Upper lobe of right lung (tissue), 1 donor: Measurements from ENCODE around the gene DRD2. TPM values are rescaled to one million over a fixed set of nuclear protein-coding genes. Genes with fewer than 3 reads are reported as not detected.

ENCODE experiments used
- ATAC-seq: fragments of 200-7000 bp; cut with Tn5 transposase; one replicate; pipeline ENCODE4 v1.9.1; 2020; ENCODE audit warnings: mild to moderate bottlenecking, moderate library complexity
- DNase-seq: peaks from one replicate; pipeline ENCODE4 v3.0.0-alpha.2; 2020
- H3K27ac ChIP-seq: fragments of 200-600 bp; one replicate; pipeline ENCODE4 v1.8.0; 2022
- H3K27me3 ChIP-seq: fragments of 200-600 bp; one replicate; pipeline ENCODE4 v1.8.0; 2022; ENCODE audit warnings: mild to moderate bottlenecking
- H3K36me3 ChIP-seq: fragments of 200-600 bp; one replicate; pipeline ENCODE4 v1.8.0; 2022
- H3K4me1 ChIP-seq: fragments of 200-600 bp; one replicate; pipeline ENCODE4 v1.8.0; 2022
- H3K4me3 ChIP-seq: fragments of 200-600 bp; one replicate; pipeline ENCODE4 v1.8.0; 2022; ENCODE audit warnings: mild to moderate bottlenecking
- H3K9me3 ChIP-seq: fragments of 200-600 bp; one replicate; pipeline ENCODE4 v1.8.0; 2022
- CTCF ChIP-seq: fragments of 200-600 bp; IDR thresholded peaks from one replicate; pipeline ENCODE4 v1.8.0; 2022; ENCODE audit warnings: antibody characterized with exemption
- intact Hi-C: fragments of 100-400 bp; cut with DNase I; formaldehyde crosslinking; loops from one replicate; pipeline ENCODE4 v1.11.0; 2022
- total RNA-seq: library from RNA; stranded (reverse); fragmentation: NEBNext Ultra II Directional; extraction: Animal tissue kit (Norgen Biotek cat#: 25700); gene quantifications from one replicate; pipeline ENCODE4 v1.2.1, GENCODE V29; 2021
- donor health status: DM: no; HTN: yes; CAD: no; lungs with severe emphysema.

The DRD2 gene
- total RNA-seq, 1 donor from 2014 or later, result not detected

GRCh38 chr11:113394919-113395318 lies 80.3 kb downstream of the DRD2 start:
- Histone ChIP-seq H3K9me3 (no peaks in the 10 kb centered on the region), H3K27ac (no peak overlapping the region), H3K4me3 (no peak overlapping the region), H3K4me1 (no peaks in the 10 kb centered on the region), H3K27me3 (peaks cover 8% of the 10 kb centered on the region), H3K36me3 (no peaks in the 10 kb centered on the region)
- DNase-seq (no peak), ATAC-seq (no peak)
- TF ChIP-seq CTCF, result no peak
- intact Hi-C loops, result no loop called here

- intact Hi-C loops, result no loop called here
- Histone ChIP-seq H3K36me3 (no peaks in the 10 kb centered on the region), H3K4me1 (no peaks in the 10 kb centered on the region), H3K9me3 (no peaks in the 10 kb centered on the region), H3K27me3 (peaks cover 20% of the 10 kb centered on the region), H3K4me3 (no peak overlapping the region), H3K27ac (no peak overlapping the region)
- no peak for TF ChIP-seq CTCF
- ATAC-seq (no peak), DNase-seq (no peak)
Observed at GRCh38 chr11:113393501-113393985, 81.7 kb downstream of the DRD2 start.

GRCh38 chr11:113392236-113392921 lies 82.8 kb downstream of the DRD2 start:
- H3K4me3 ChIP-seq, result no peak overlapping the region
- H3K9me3 ChIP-seq, result no peaks in the 10 kb centered on the region
- DNase-seq, result no peak
- intact Hi-C loops, result no loop called here
- no peaks in the 10 kb centered on the region for H3K36me3 ChIP-seq
- no peaks in the 10 kb centered on the region for H3K4me1 ChIP-seq
- no peak for TF ChIP-seq CTCF
- no peak overlapping the region for H3K27ac ChIP-seq
- peaks cover 31% of the 10 kb centered on the region for H3K27me3 ChIP-seq
- no peak for ATAC-seq

- Histone ChIP-seq H3K4me1 (no peaks in the 10 kb centered on the region), H3K27me3 (peaks cover 40% of the 10 kb centered on the region), H3K4me3 (no peak overlapping the region), H3K9me3 (no peaks in the 10 kb centered on the region), H3K27ac (no peak overlapping the region), H3K36me3 (no peaks in the 10 kb centered on the region)
- intact Hi-C loops, result no loop called here
- TF ChIP-seq CTCF, result no peak
- ATAC-seq (no peak), DNase-seq (no peak)
Observed at GRCh38 chr11:113389272-113389671, 85.9 kb downstream of the DRD2 start.

- Histone ChIP-seq H3K36me3 (no peaks in the 10 kb centered on the region), H3K4me1 (no peaks in the 10 kb centered on the region), H3K27me3 (peaks cover 40% of the 10 kb centered on the region), H3K27ac (no peak within 1 kb of the TSS), H3K4me3 (no peak within 1 kb of the TSS), H3K9me3 (no peaks in the 10 kb centered on the region)
- peak; percentile 12 for TF ChIP-seq CTCF
- DNase-seq (no peak), ATAC-seq (peak; percentile 31)
- intact Hi-C loops, result no loop called here
Observed at GRCh38 chr11:113387605-113388211, 87.5 kb downstream of the DRD2 start, which contains the start of gene ANKK1. TSS of gene ANKK1 (plus strand) at chr11:113387779. CDS start at chr11:113387885, 106 bp downstream.
